K562 (cell line): ENCODE measurements around the gene ADK. TPM values are rescaled to one million over a fixed set of nuclear protein-coding genes. Genes with fewer than 3 reads are reported as not detected.

Experiments used
- CHD7 ChIP-seq: fragments of 200-600 bp; sonication (generic); IDR thresholded peaks from one replicate; pipeline ENCODE4 v1.6.1; 2012; ENCODE audit warnings: mild to moderate bottlenecking, low read depth, low read length, inconsistent platforms
- KLF1 ChIP-seq: fragments of 450-650 bp; IDR thresholded peaks from 2 replicates; pipeline ENCODE4 v1.6.1; 2016; ENCODE audit warnings: missing genetic modification characterization, missing compliant biosample characterization
- NFXL1 ChIP-seq: fragments of 450-650 bp; formaldehyde crosslinking; IDR thresholded peaks from 2 replicates; pipeline ENCODE4 v1.4.0; 2021; ENCODE audit warnings: mild to moderate bottlenecking
- RBM14 ChIP-seq: fragments of 200-400 bp; formaldehyde crosslinking; IDR thresholded peaks from 2 replicates; pipeline ENCODE4 v1.6.1; 2018; ENCODE audit warnings: low read depth, mild to moderate bottlenecking, low read length, moderate library complexity, borderline replicate concordance; ENCODE audit not compliant: insufficient read depth
- TCF7 ChIP-seq: sonication (generic); IDR thresholded peaks from 2 replicates; pipeline ENCODE4 v1.6.1; 2016; ENCODE audit warnings: antibody characterized with exemption, borderline replicate concordance
- ZNF408 ChIP-seq: fragments of 250-450 bp; sonication (Bioruptor Pico); IDR thresholded peaks from 2 replicates; pipeline ENCODE4 v1.4.0; 2020; ENCODE audit warnings: low read depth, mild to moderate bottlenecking, moderate library complexity
- polyA plus RNA-seq, 8 experiments: library from polyadenylated mRNA; depleted of rRNA in 4 of 8; stranded (reverse) in 5 of 8; unstranded in 3 of 8; fragments of >200 nt; fragmentation: Nextera tagmentation in 2 of 8; fragmentation: Illumina TruSeq in 1 of 8; extraction: Ambion mirVana in 2 of 8; extraction: Trizol in 1 of 8; gene quantifications; 2 replicates each; pipeline versions ENCODE4 v1.2.1 to v1.2.3, GENCODE V29; 2011 to 2014; ENCODE audit warnings: inconsistent platforms in 1 of 8, missing spikeins in 1 of 8
- total RNA-seq, 7 experiments: library from RNA; depleted of rRNA in 6 of 7; stranded (reverse); fragments of >200 nt in 6 of 7; fragmentation: Illumina TruSeq in 2 of 7; extraction: Trizol in 2 of 7; gene quantifications; 2 replicates each; pipeline versions ENCODE4 v1.2.1 to v1.2.3, GENCODE V29; 2011 to 2021; ENCODE audit warnings: low replicate concordance in 1 of 7

The ADK gene
- total and polyA plus RNA-seq, 9 of the 15 experiments (the other 6 are each of a cell fraction or from before 2014, with no cell fraction given), result 54.2 to 97.8 (median 73.6) TPM

GRCh38 chr10:74344306-74344705 lies 193.3 kb downstream of the ADK start (continued):
- TF ChIP-seq RBM14, result no peak
- TF ChIP-seq KLF1 (tag), result no peak
- TF ChIP-seq NFXL1 (CRISPR knock-in tag), result no peak
- no peak for TF ChIP-seq CHD7
- TF ChIP-seq ZNF408 (CRISPR knock-in tag), result no peak
- TF ChIP-seq TCF7, result no peak
- TF ChIP-seq, all 486 proteins: peak for 0
